Adrenal gland (tissue), 5 donors: ENCODE results near the gene PCNT.

Experiments used
- CTCF ChIP-seq, 6 experiments: fragments of 450-650 bp in 4 of 6; fragments of 200-600 bp in 2 of 6; sonication (generic) in 1 of 6; IDR thresholded peaks; 1 replicate in 5 of 6; 2 replicates in 1 of 6; pipeline versions ENCODE4 v1.5.1 to v1.8.0; 2016 to 2021; ENCODE audit warnings: antibody characterized with exemption in 6 of 6, mild to moderate bottlenecking in 2 of 6, moderate library complexity in 1 of 6
- POLR2A ChIP-seq, 2 donors: fragments of 450-650 bp; IDR thresholded peaks; one replicate each; pipeline ENCODE4 v1.6.1; 2017; ENCODE audit warnings: antibody characterized with exemption in 2 of 2, mild to moderate bottlenecking in 2 of 2, moderate library complexity in 1 of 2
- donor health status: DM: no; HTN: no; CAD: no.

- TF ChIP-seq CTCF (IDR thresholded peaks at IDR 0.05): no peak
- TF ChIP-seq POLR2A (IDR thresholded peaks at IDR 0.05): no peak
Observed at GRCh38 chr21:46480466-46480865, 156.5 kb downstream of the PCNT start.
